Fibroblast of upper back skin (primary cell): ENCODE measurements around the gene ZFHX3.

Source experiments
- DNase-seq: peaks from one replicate; pipeline ENCODE4 v3.0.0-alpha.2; 2013

ZFHX3 gene

GRCh38 chr16:72840631-72841381 is 207.1 kb downstream of the ZFHX3 start:
- no peak for DNase-seq

- DNase-seq = no peak
Observed at GRCh38 chr16:72838951-72839350, 209.0 kb downstream of the ZFHX3 start.

- DNase-seq = no peak
Observed at GRCh38 chr16:72838586-72838910, 209.4 kb downstream of the ZFHX3 start.

GRCh38 chr16:72837846-72838585 is 209.9 kb downstream of the ZFHX3 start:
- DNase-seq = peak; percentile 64

- DNase-seq = no peak
Observed at GRCh38 chr16:72836985-72837384, 210.9 kb downstream of the ZFHX3 start.

GRCh38 chr16:72836181-72836580 is 211.7 kb downstream of the ZFHX3 start:
- DNase-seq = no peak

- no peak for DNase-seq
Observed at GRCh38 chr16:72835086-72835485, 212.8 kb downstream of the ZFHX3 start.

- no peak for DNase-seq
Observed at GRCh38 chr16:72834499-72834898, 213.4 kb downstream of the ZFHX3 start.

- DNase-seq = no peak
Observed at GRCh38 chr16:72833969-72834368, 214.0 kb downstream of the ZFHX3 start.

GRCh38 chr16:72833482-72833881 is 214.4 kb downstream of the ZFHX3 start:
- DNase-seq = no peak

GRCh38 chr16:72832621-72833248 is 215.2 kb downstream of the ZFHX3 start:
- DNase-seq = peak; percentile 85

GRCh38 chr16:72829846-72830775 is 217.8 kb downstream of the ZFHX3 start:
- DNase-seq = peak; percentile 21

GRCh38 chr16:72827866-72828265 is 220.1 kb downstream of the ZFHX3 start:
- DNase-seq = no peak

GRCh38 chr16:72825912-72826621 is 221.9 kb downstream of the ZFHX3 start:
- no peak for DNase-seq

GRCh38 chr16:72824761-72825160 is 223.2 kb downstream of the ZFHX3 start:
- no peak for DNase-seq

- no peak for DNase-seq
Observed at GRCh38 chr16:72824027-72824426, 223.9 kb downstream of the ZFHX3 start.

- DNase-seq = no peak
Observed at GRCh38 chr16:72821185-72821950, 226.6 kb downstream of the ZFHX3 start.

GRCh38 chr16:72819345-72819744 is 228.6 kb downstream of the ZFHX3 start:
- peak; percentile 84 for DNase-seq

- peak; percentile 64 for DNase-seq
Observed at GRCh38 chr16:72818236-72818845, 229.6 kb downstream of the ZFHX3 start.

- no peak for DNase-seq
Observed at GRCh38 chr16:72815348-72816318, 232.3 kb downstream of the ZFHX3 start.
